CD14-positive monocyte (primary cell): ENCODE data around the gene RAMP1. TPM values are rescaled to one million over a fixed set of nuclear protein-coding genes. Genes with fewer than 3 reads are reported as not detected.

ENCODE experiments used
- DNase-seq, 3 donors: peaks; one replicate each; pipeline ENCODE4 v3.0.0-alpha.2; 2011 to 2022
- H2AFZ ChIP-seq: 2 replicates; pipeline ENCODE4 v1.6.0; 2012; ENCODE audit warnings: mild to moderate bottlenecking, low read depth, low read length, inconsistent platforms; ENCODE audit not compliant: insufficient read depth, poor library complexity, severe bottlenecking
- H3K27ac ChIP-seq, 2 donors: 1 replicate in 1 of 2; 2 replicates in 1 of 2; pipeline ENCODE4 v1.5.1; 2012 to 2013; ENCODE audit warnings: low read length in 2 of 2, control low read depth in 1 of 2, inconsistent platforms in 1 of 2, low read depth in 1 of 2, mild to moderate bottlenecking in 1 of 2
- H3K27me3 ChIP-seq, 2 donors: one replicate each; pipeline versions ENCODE4 v1.6.0 to v1.6.1; 2011 to 2013; ENCODE audit warnings: low read length in 2 of 2; ENCODE audit not compliant: control insufficient read depth in 2 of 2, insufficient read depth in 2 of 2
- H3K36me3 ChIP-seq, 2 donors: replicated peaks in 1 of 2; 1 replicate in 1 of 2; 2 replicates in 1 of 2; pipeline versions ENCODE4 v1.5.1 to v1.6.1; 2012 to 2013; ENCODE audit warnings: low read length in 2 of 2, control low read depth in 1 of 2, inconsistent platforms in 1 of 2, mild to moderate bottlenecking in 1 of 2; ENCODE audit not compliant: insufficient read depth in 2 of 2, control insufficient read depth in 1 of 2
- H3K4me1 ChIP-seq, 2 donors: 1 replicate in 1 of 2; 2 replicates in 1 of 2; pipeline versions ENCODE4 v1.5.1 to v1.6.1; 2012 to 2013; ENCODE audit warnings: low read length in 2 of 2, control low read depth in 1 of 2, inconsistent platforms in 1 of 2, mild to moderate bottlenecking in 1 of 2, moderate library complexity in 1 of 2; ENCODE audit not compliant: insufficient read depth in 2 of 2, control insufficient read depth in 1 of 2
- H3K4me2 ChIP-seq: replicated peaks from 2 replicates; pipeline ENCODE3; 2012; ENCODE audit warnings: low read length, moderate library complexity, mild to moderate bottlenecking; ENCODE audit not compliant: poor library complexity, severe bottlenecking; ENCODE audit errors: extremely low read depth
- H3K4me3 ChIP-seq, 3 experiments: fragments of 200-600 bp in 1 of 3; sonication (generic) in 1 of 3; replicated peaks in 1 of 3; 1 replicate in 2 of 3; 2 replicates in 1 of 3; pipeline ENCODE4 v1.5.1; 2011 to 2013; ENCODE audit warnings: low read length in 3 of 3, mild to moderate bottlenecking in 3 of 3, control low read depth in 2 of 3, low read depth in 2 of 3, inconsistent platforms in 1 of 3, moderate library complexity in 1 of 3
- H3K79me2 ChIP-seq: 2 replicates; pipeline ENCODE4 v1.6.0; 2012; ENCODE audit warnings: mild to moderate bottlenecking, control low read depth, inconsistent platforms, low read length, moderate library complexity; ENCODE audit not compliant: insufficient read depth
- H3K9ac ChIP-seq: 2 replicates; pipeline ENCODE4 v1.6.0; 2017; ENCODE audit warnings: low read length, mild to moderate bottlenecking; ENCODE audit not compliant: insufficient read depth, poor library complexity, severe bottlenecking
- H3K9me3 ChIP-seq, 2 donors: replicated peaks in 1 of 2; 1 replicate in 1 of 2; 2 replicates in 1 of 2; pipeline versions ENCODE4 v1.5.1 to v1.6.1; 2012 to 2013; ENCODE audit warnings: low read length in 2 of 2, control low read depth in 1 of 2; ENCODE audit not compliant: control insufficient read depth in 1 of 2, insufficient read depth in 1 of 2
- H4K20me1 ChIP-seq: 2 replicates; pipeline ENCODE4 v1.6.0; 2012; ENCODE audit warnings: mild to moderate bottlenecking, low read length, control low read depth, moderate library complexity; ENCODE audit not compliant: insufficient read depth
- H3K27ac Mint-ChIP-seq, 7 donors: one replicate each; pipeline ENCODE4 v1.8.0; 2020; ENCODE audit warnings: mild to moderate bottlenecking in 7 of 7, mixed read lengths in 7 of 7, moderate library complexity in 6 of 7, inconsistent platforms in 2 of 7
- H3K27me3 Mint-ChIP-seq, 3 donors: one replicate each; pipeline ENCODE4 v1.8.0; 2021 to 2022; ENCODE audit warnings: low read depth in 3 of 3, mild to moderate bottlenecking in 3 of 3, mixed read lengths in 3 of 3, moderate library complexity in 3 of 3, inconsistent platforms in 1 of 3
- H3K36me3 Mint-ChIP-seq, 2 donors: one replicate each; pipeline ENCODE4 v1.8.0; 2020; ENCODE audit warnings: mixed read lengths in 2 of 2, inconsistent platforms in 1 of 2, mild to moderate bottlenecking in 1 of 2
- H3K4me1 Mint-ChIP-seq: one replicate; pipeline ENCODE4 v1.8.0; 2020; ENCODE audit warnings: mild to moderate bottlenecking, mixed read lengths
- H3K4me3 Mint-ChIP-seq, 2 donors: one replicate each; pipeline ENCODE4 v1.8.0; 2020; ENCODE audit warnings: mild to moderate bottlenecking in 2 of 2, mixed read lengths in 2 of 2, moderate library complexity in 1 of 2
- H3K9me3 Mint-ChIP-seq, 7 donors: one replicate each; pipeline ENCODE4 v1.8.0; 2020 to 2022; ENCODE audit warnings: mixed read lengths in 7 of 7, mild to moderate bottlenecking in 6 of 7, moderate library complexity in 6 of 7, inconsistent platforms in 2 of 7
- CTCF ChIP-seq: fragments of 200-600 bp; IDR thresholded peaks from one replicate; pipeline ENCODE4 v1.8.0; 2022; ENCODE audit warnings: antibody characterized with exemption, mild to moderate bottlenecking
- WGBS: methylation state at CpG from one replicate; pipeline ENCODE4 v1.1.5; 2013; ENCODE audit warnings: missing lambda C conversion rate; ENCODE audit not compliant: insufficient coverage; 5-methylcytosine and 5-hydroxymethylcytosine counted together
- intact Hi-C, 2 donors: fragments of 100-400 bp; cut with micrococcal nuclease; formaldehyde crosslinking; loops; one replicate each; pipeline versions ENCODE4 v1.15.0 to v1.15.1; 2023
- polyA plus RNA-seq, 3 donors: library from polyadenylated mRNA; depleted of rRNA in 1 of 3; unstranded in 2 of 3; stranded (reverse) in 1 of 3; fragments of 300-500 nt in 2 of 3; fragments of >200 nt in 1 of 3; fragmentation: Illumina TruSeq in 2 of 3; gene quantifications; 1 replicate in 2 of 3; 2 replicates in 1 of 3; pipeline ENCODE4 v1.2.3, GENCODE V29; 2012 to 2021

RAMP1 gene
- polyA plus RNA-seq, 3 donors: not detected

DNA sequence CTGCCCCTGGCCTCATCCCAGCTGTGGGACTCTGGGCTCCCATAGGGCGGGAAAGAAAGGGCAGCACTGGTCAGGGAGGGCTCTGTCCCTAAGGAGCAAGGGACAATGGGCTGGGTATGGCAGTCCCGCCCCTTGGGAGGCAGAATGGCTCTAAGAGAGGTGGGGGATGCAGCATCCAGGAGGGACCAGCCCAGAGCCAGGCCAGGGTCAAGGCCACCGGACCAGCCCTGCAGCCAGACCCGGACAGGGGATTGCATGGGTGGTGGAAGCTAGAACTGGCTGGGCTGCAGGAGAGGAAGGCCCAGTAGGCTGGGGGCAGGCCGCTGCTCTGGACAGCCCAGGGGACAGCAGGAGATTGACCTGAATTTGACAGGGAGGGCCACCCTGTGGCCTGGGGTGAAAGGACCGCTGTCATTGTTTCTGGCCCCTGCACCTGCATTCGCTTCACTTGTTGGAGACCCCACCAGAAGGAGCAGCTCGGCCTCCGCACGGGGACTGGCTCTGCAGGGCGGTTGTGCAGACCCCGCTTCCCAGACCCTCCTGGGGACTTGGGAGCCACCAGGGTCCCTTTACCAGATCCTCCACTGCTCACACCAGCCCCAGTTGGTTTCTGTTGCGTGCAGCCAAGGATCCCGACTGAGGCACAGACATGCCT, 14.6 kb downstream of the RAMP1 start:
- no peak for DNase-seq
- Histone ChIP-seq H3K9ac (no peak overlapping the region), H3K27ac (no peak overlapping the region), H3K4me1 (no peaks in the 10 kb centered on the region), H3K36me3 (no peaks in the 10 kb centered on the region), H3K27me3 (peaks cover 0 to 5% of the 10 kb centered on the region in 2 donors), H3K4me3 (no peak overlapping the region), H4K20me1 (no peaks in the 10 kb centered on the region), H3K79me2 (no peaks in the 10 kb centered on the region), H2AFZ (no peak overlapping the region), H3K4me2 (no peak overlapping the region), H3K9me3 (no peaks in the 10 kb centered on the region)
- no peak for TF ChIP-seq CTCF
- intact Hi-C loops: no loop called here
- Mint-ChIP-seq H3K9me3 (peaks cover 0 to 2% (median 0%) of the 10 kb centered on the region in 7 donors), H3K4me1 (peaks cover 5% of the 10 kb centered on the region), H3K36me3 (no peaks in the 10 kb centered on the region), H3K27ac (no peak overlapping the region), H3K4me3 (peak overlapping the region in 1 of 2 donors; percentile 35), H3K27me3 (peaks cover 8 to 29% (median 13%) of the 10 kb centered on the region in 3 donors)
- 96% methylated on average over 14 of the region's 14 CpGs for WGBS

GRCh38 chr2:237874585-237875161, 15.2 kb downstream of the RAMP1 start:
- Histone ChIP-seq H3K9ac (no peak overlapping the region), H3K4me3 (no peak overlapping the region), H4K20me1 (no peaks in the 10 kb centered on the region), H2AFZ (no peak overlapping the region), H3K27ac (no peak overlapping the region), H3K79me2 (no peaks in the 10 kb centered on the region), H3K9me3 (no peaks in the 10 kb centered on the region), H3K4me1 (no peaks in the 10 kb centered on the region), H3K4me2 (no peak overlapping the region), H3K36me3 (no peaks in the 10 kb centered on the region), H3K27me3 (no peaks in the 10 kb centered on the region)
- no peak for TF ChIP-seq CTCF
- Mint-ChIP-seq H3K4me1 (peaks cover 2% of the 10 kb centered on the region), H3K27ac (no peak overlapping the region), H3K36me3 (no peaks in the 10 kb centered on the region), H3K4me3 (no peak overlapping the region), H3K27me3 (peaks cover 3 to 22% (median 6%) of the 10 kb centered on the region in 3 donors), H3K9me3 (peaks cover 0 to 2% (median 0%) of the 10 kb centered on the region in 7 donors)
- 98% methylated on average over 6 of the region's 7 CpGs for WGBS
- no peak for DNase-seq
- intact Hi-C loops: no loop called here
